ENCODE measurements around the gene NKX6-2. TPM values are rescaled to one million over a fixed set of nuclear protein-coding genes. Genes with fewer than 3 reads are reported as not detected.

The NKX6-2 gene
- total and polyA plus RNA-seq, 5 donors from 2014 or later: 0.82 TPM; not detected in 4

GRCh38 chr10:132810141-132810806 lies 24.3 kb upstream of the NKX6-2 start:
- H3K9me3 ChIP-seq (ENCODE audit: control insufficient read depth in 2 of 2, low read length in 2 of 2): no peaks in the 10 kb centered on the region
- H3K4me3 Mint-ChIP-seq: no peak overlapping the region
- H3K9me3 Mint-ChIP-seq: peaks cover 0 to 1% (median 0%) of the 10 kb centered on the region in 7 donors
- H3K27ac ChIP-seq (ENCODE audit: insufficient read depth, low read length, poor library complexity, severe bottlenecking): no peak overlapping the region
- H3K27me3 Mint-ChIP-seq: no peaks in the 10 kb centered on the region
- H3K27me3 ChIP-seq (ENCODE audit: control insufficient read depth, insufficient read depth, low read length): no peaks in the 10 kb centered on the region
- H3K4me1 Mint-ChIP-seq: no peaks in the 10 kb centered on the region
- no peak overlapping the region for H3K27ac Mint-ChIP-seq
- ATAC-seq (ENCODE audit: low read depth in 2 of 2) (no peak), DNase-seq (no peak)
- no peaks in the 10 kb centered on the region for H3K36me3 Mint-ChIP-seq
- H3K4me1 ChIP-seq (ENCODE audit: control insufficient read depth, insufficient read depth, low read length, poor library complexity, severe bottlenecking): no peaks in the 10 kb centered on the region
- no peaks in the 10 kb centered on the region for H3K36me3 ChIP-seq (ENCODE audit: control insufficient read depth, insufficient read depth, low read length)
- H3K4me3 ChIP-seq (ENCODE audit: low read depth, low read length): no peak overlapping the region

- Mint-ChIP-seq H3K36me3 (no peaks in the 10 kb centered on the region), H3K27me3 (no peaks in the 10 kb centered on the region), H3K27ac (no peak overlapping the region), H3K9me3 (peaks cover 0 to 2% (median 0%) of the 10 kb centered on the region in 7 donors), H3K4me3 (no peak overlapping the region), H3K4me1 (no peaks in the 10 kb centered on the region)
- Histone ChIP-seq H3K9me3 (ENCODE audit: control insufficient read depth in 2 of 2, low read length in 2 of 2) (no peaks in the 10 kb centered on the region), H3K4me1 (ENCODE audit: control insufficient read depth, insufficient read depth, low read length, poor library complexity, severe bottlenecking) (no peaks in the 10 kb centered on the region), H3K4me3 (ENCODE audit: low read depth, low read length) (no peak overlapping the region), H3K27me3 (ENCODE audit: control insufficient read depth, insufficient read depth, low read length) (no peaks in the 10 kb centered on the region), H3K36me3 (ENCODE audit: control insufficient read depth, insufficient read depth, low read length) (no peaks in the 10 kb centered on the region), H3K27ac (ENCODE audit: insufficient read depth, low read length, poor library complexity, severe bottlenecking) (no peak overlapping the region)
- ATAC-seq (ENCODE audit: low read depth in 2 of 2): no peak
- DNase-seq: no peak
These were observed 23.5 kb upstream of the NKX6-2 start for GRCh38 chr10:132809232-132810140.

GRCh38 chr10:132808383-132809231 lies 22.7 kb upstream of the NKX6-2 start:
- Mint-ChIP-seq H3K4me1 (no peaks in the 10 kb centered on the region), H3K27ac (no peak overlapping the region), H3K36me3 (no peaks in the 10 kb centered on the region), H3K4me3 (no peak overlapping the region), H3K9me3 (peaks cover 0 to 2% (median 0%) of the 10 kb centered on the region in 7 donors), H3K27me3 (no peaks in the 10 kb centered on the region)
- Histone ChIP-seq H3K27me3 (ENCODE audit: control insufficient read depth, insufficient read depth, low read length) (no peaks in the 10 kb centered on the region), H3K4me3 (ENCODE audit: low read depth, low read length) (no peak overlapping the region), H3K4me1 (ENCODE audit: control insufficient read depth, insufficient read depth, low read length, poor library complexity, severe bottlenecking) (no peaks in the 10 kb centered on the region), H3K27ac (ENCODE audit: insufficient read depth, low read length, poor library complexity, severe bottlenecking) (no peak overlapping the region), H3K9me3 (ENCODE audit: control insufficient read depth in 2 of 2, low read length in 2 of 2) (no peaks in the 10 kb centered on the region), H3K36me3 (ENCODE audit: control insufficient read depth, insufficient read depth, low read length) (no peaks in the 10 kb centered on the region)
- ATAC-seq (ENCODE audit: low read depth in 2 of 2) (no peak), DNase-seq (no peak)

GRCh38 chr10:132807621-132808049 lies 21.7 kb upstream of the NKX6-2 start:
- H3K27me3 ChIP-seq (ENCODE audit: control insufficient read depth, insufficient read depth, low read length): no peaks in the 10 kb centered on the region
- H3K4me1 ChIP-seq (ENCODE audit: control insufficient read depth, insufficient read depth, low read length, poor library complexity, severe bottlenecking): no peaks in the 10 kb centered on the region
- no peak overlapping the region for H3K4me3 ChIP-seq (ENCODE audit: low read depth, low read length)
- Mint-ChIP-seq H3K27ac (no peak overlapping the region), H3K4me1 (no peaks in the 10 kb centered on the region), H3K27me3 (no peaks in the 10 kb centered on the region), H3K36me3 (no peaks in the 10 kb centered on the region), H3K4me3 (no peak overlapping the region), H3K9me3 (peaks cover 0 to 2% (median 0%) of the 10 kb centered on the region in 7 donors)
- ATAC-seq (ENCODE audit: low read depth in 2 of 2): no peak
- H3K27ac ChIP-seq (ENCODE audit: insufficient read depth, low read length, poor library complexity, severe bottlenecking): no peak overlapping the region
- no peaks in the 10 kb centered on the region for H3K9me3 ChIP-seq (ENCODE audit: control insufficient read depth in 2 of 2, low read length in 2 of 2)
- no peaks in the 10 kb centered on the region for H3K36me3 ChIP-seq (ENCODE audit: control insufficient read depth, insufficient read depth, low read length)
- no peak for DNase-seq

- H3K4me3 Mint-ChIP-seq: no peak overlapping the region
- Histone ChIP-seq H3K36me3 (ENCODE audit: control insufficient read depth, insufficient read depth, low read length) (no peaks in the 10 kb centered on the region), H3K27me3 (ENCODE audit: control insufficient read depth, insufficient read depth, low read length) (no peaks in the 10 kb centered on the region), H3K9me3 (ENCODE audit: control insufficient read depth in 2 of 2, low read length in 2 of 2) (no peaks in the 10 kb centered on the region), H3K4me3 (ENCODE audit: low read depth, low read length) (no peak overlapping the region), H3K27ac (ENCODE audit: insufficient read depth, low read length, poor library complexity, severe bottlenecking) (no peak overlapping the region), H3K4me1 (ENCODE audit: control insufficient read depth, insufficient read depth, low read length, poor library complexity, severe bottlenecking) (no peaks in the 10 kb centered on the region)
- no peaks in the 10 kb centered on the region for H3K27me3 Mint-ChIP-seq
- no peak overlapping the region for H3K27ac Mint-ChIP-seq
- H3K4me1 Mint-ChIP-seq: no peaks in the 10 kb centered on the region
- DNase-seq: no peak
- peaks cover 0 to 4% (median 0%) of the 10 kb centered on the region in 7 donors for H3K9me3 Mint-ChIP-seq
- ATAC-seq (ENCODE audit: low read depth in 2 of 2): no peak
- no peaks in the 10 kb centered on the region for H3K36me3 Mint-ChIP-seq
These were observed 20.6 kb upstream of the NKX6-2 start for GRCh38 chr10:132806561-132807003.

GRCh38 chr10:132806110-132806509 lies 20.2 kb upstream of the NKX6-2 start:
- Histone ChIP-seq H3K9me3 (ENCODE audit: control insufficient read depth in 2 of 2, low read length in 2 of 2) (no peaks in the 10 kb centered on the region), H3K27ac (ENCODE audit: insufficient read depth, low read length, poor library complexity, severe bottlenecking) (no peak overlapping the region), H3K4me3 (ENCODE audit: low read depth, low read length) (no peak overlapping the region), H3K36me3 (ENCODE audit: control insufficient read depth, insufficient read depth, low read length) (no peaks in the 10 kb centered on the region), H3K27me3 (ENCODE audit: control insufficient read depth, insufficient read depth, low read length) (no peaks in the 10 kb centered on the region), H3K4me1 (ENCODE audit: control insufficient read depth, insufficient read depth, low read length, poor library complexity, severe bottlenecking) (no peaks in the 10 kb centered on the region)
- H3K27ac Mint-ChIP-seq: no peak overlapping the region
- peaks cover 0 to 4% (median 0%) of the 10 kb centered on the region in 7 donors for H3K9me3 Mint-ChIP-seq
- H3K4me1 Mint-ChIP-seq: no peaks in the 10 kb centered on the region
- ATAC-seq (ENCODE audit: low read depth in 2 of 2): no peak
- H3K4me3 Mint-ChIP-seq: no peak overlapping the region
- no peaks in the 10 kb centered on the region for H3K36me3 Mint-ChIP-seq
- no peaks in the 10 kb centered on the region for H3K27me3 Mint-ChIP-seq
- DNase-seq: no peak

- Mint-ChIP-seq H3K27ac (no peak overlapping the region), H3K4me1 (no peaks in the 10 kb centered on the region), H3K9me3 (peaks cover 0 to 4% (median 0%) of the 10 kb centered on the region in 7 donors), H3K27me3 (no peaks in the 10 kb centered on the region), H3K4me3 (no peak overlapping the region), H3K36me3 (no peaks in the 10 kb centered on the region)
- no peaks in the 10 kb centered on the region for H3K4me1 ChIP-seq (ENCODE audit: control insufficient read depth, insufficient read depth, low read length, poor library complexity, severe bottlenecking)
- no peak overlapping the region for H3K4me3 ChIP-seq (ENCODE audit: low read depth, low read length)
- ATAC-seq (ENCODE audit: low read depth in 2 of 2) (no peak), DNase-seq (no peak)
- no peaks in the 10 kb centered on the region for H3K9me3 ChIP-seq (ENCODE audit: control insufficient read depth in 2 of 2, low read length in 2 of 2)
- no peak overlapping the region for H3K27ac ChIP-seq (ENCODE audit: insufficient read depth, low read length, poor library complexity, severe bottlenecking)
- H3K36me3 ChIP-seq (ENCODE audit: control insufficient read depth, insufficient read depth, low read length): no peaks in the 10 kb centered on the region
- no peaks in the 10 kb centered on the region for H3K27me3 ChIP-seq (ENCODE audit: control insufficient read depth, insufficient read depth, low read length)
These were observed 19.7 kb upstream of the NKX6-2 start for GRCh38 chr10:132805599-132805998.
